Subcutaneous preadipocyte (primary cell): ENCODE measurements around the gene NEXN. TPM values are rescaled to one million over a fixed set of nuclear protein-coding genes. Genes with fewer than 3 reads are reported as not detected.

Experiments
- total RNA-seq: library from RNA; depleted of rRNA; stranded (reverse); fragments of >200 nt; gene quantifications from 2 replicates; pipeline ENCODE4 v1.2.3, GENCODE V29; 2012

Gene NEXN
- total RNA-seq, result 7.6 and 9.9 TPM in 2 replicates

GRCh38 chr1:77888081-77888780 is at the start of gene NEXN:
Gene NEXN (plus strand): TSS chr1:77888624. CDS start chr1:77916107, 27,483 bp downstream.

GRCh38 chr1:77978969-77979876 is 90.8 kb downstream of the NEXN start, which contains the start of gene FUBP1:
Gene FUBP1 (minus strand): TSS chr1:77979072. CDS start chr1:77979004, 68 bp downstream.

Other genes with a start within 250 kb of the NEXN start
- gene ZZZ3, start 206.0 kb upstream of the NEXN start, total RNA-seq, result 57.3 and 79.0 TPM in 2 replicates
- gene USP33, start 128.8 kb upstream of the NEXN start, total RNA-seq, result 91.9 and 98.1 TPM in 2 replicates
- 10.7 and 13.9 TPM in 2 replicates for gene MIGA1, start 109.0 kb upstream of the NEXN start, total RNA-seq
- 92.2 and 149 TPM in 2 replicates for gene FUBP1, start 90.4 kb downstream of the NEXN start, total RNA-seq
- 29.4 and 37.7 TPM in 2 replicates for gene DNAJB4, start 116.3 kb downstream of the NEXN start, total RNA-seq
- 0.59 and 1.1 TPM in 2 replicates for gene GIPC2, start 157.3 kb downstream of the NEXN start, total RNA-seq